Small intestine (tissue), 7 donors: ENCODE results near the gene KRT9. TPM values are rescaled to one million over a fixed set of nuclear protein-coding genes. Genes with fewer than 3 reads are reported as not detected.

Source experiments
- DNase-seq, 2 donors: peaks; one replicate each; pipeline versions ENCODE4 v3.0.0 to v3.0.0-alpha.2; 2013
- FAIRE-seq: peaks from 2 replicates; lab custom pipeline; 2012; peaks lifted over from hg19 to GRCh38; lab: Jason Lieb, UNC
- H3K27ac ChIP-seq, 3 donors: one replicate each; pipeline ENCODE4 v1.5.1; 2013; ENCODE audit warnings: low read length in 2 of 3, mild to moderate bottlenecking in 2 of 3, control low read depth in 1 of 3, inconsistent platforms in 1 of 3, low read depth in 1 of 3, moderate library complexity in 1 of 3
- H3K27me3 ChIP-seq, 3 donors: one replicate each; pipeline ENCODE4 v1.6.1; 2013; ENCODE audit warnings: low read length in 3 of 3, inconsistent platforms in 1 of 3; ENCODE audit not compliant: control insufficient read depth in 3 of 3, insufficient read depth in 3 of 3
- H3K36me3 ChIP-seq, 3 donors: one replicate each; pipeline ENCODE4 v1.6.1; 2013; ENCODE audit warnings: low read length in 3 of 3, inconsistent platforms in 1 of 3, low read depth in 1 of 3, mild to moderate bottlenecking in 1 of 3, moderate library complexity in 1 of 3; ENCODE audit not compliant: control insufficient read depth in 3 of 3, insufficient read depth in 2 of 3
- H3K4me1 ChIP-seq, 3 donors: one replicate each; pipeline ENCODE4 v1.6.1; 2013; ENCODE audit warnings: low read length in 2 of 3, inconsistent platforms in 1 of 3, low read depth in 1 of 3, mild to moderate bottlenecking in 1 of 3, moderate library complexity in 1 of 3; ENCODE audit not compliant: control insufficient read depth in 3 of 3, insufficient read depth in 2 of 3
- H3K4me3 ChIP-seq, 3 donors: one replicate each; pipeline ENCODE4 v1.5.1; 2013; ENCODE audit warnings: low read length in 3 of 3, control low read depth in 1 of 3, inconsistent platforms in 1 of 3, low read depth in 1 of 3, mild to moderate bottlenecking in 1 of 3, moderate library complexity in 1 of 3
- H3K9me3 ChIP-seq, 2 donors: one replicate each; pipeline ENCODE4 v1.6.1; 2013; ENCODE audit warnings: low read depth in 1 of 2, low read length in 1 of 2; ENCODE audit not compliant: control insufficient read depth in 2 of 2, insufficient read depth in 1 of 2
- WGBS, 3 donors: extraction: QIAGEN DNeasy Blood & Tissue Kit; methylation state at CpG; one replicate each; pipeline ENCODE4 v1.1.7; 2013; 5-methylcytosine and 5-hydroxymethylcytosine counted together
- polyA plus RNA-seq, 4 donors: library from polyadenylated mRNA; stranded (reverse) in 3 of 4; unstranded in 1 of 4; fragments of 200-250 nt in 3 of 4; fragments of 120-200 nt in 1 of 4; gene quantifications; one replicate each; pipeline versions ENCODE4 v1.2.1 to v1.2.3, GENCODE V29; 2013
- donor health status: healthy with polysubstance abuse.
- donor health status: control.
- donor health status: control.
- donor health status: Bipolar disorder and iron deficiency.
- donor health status: healthy.

The KRT9 gene
- polyA plus RNA-seq, 4 donors: 0.15 TPM; not detected in 3

DNA sequence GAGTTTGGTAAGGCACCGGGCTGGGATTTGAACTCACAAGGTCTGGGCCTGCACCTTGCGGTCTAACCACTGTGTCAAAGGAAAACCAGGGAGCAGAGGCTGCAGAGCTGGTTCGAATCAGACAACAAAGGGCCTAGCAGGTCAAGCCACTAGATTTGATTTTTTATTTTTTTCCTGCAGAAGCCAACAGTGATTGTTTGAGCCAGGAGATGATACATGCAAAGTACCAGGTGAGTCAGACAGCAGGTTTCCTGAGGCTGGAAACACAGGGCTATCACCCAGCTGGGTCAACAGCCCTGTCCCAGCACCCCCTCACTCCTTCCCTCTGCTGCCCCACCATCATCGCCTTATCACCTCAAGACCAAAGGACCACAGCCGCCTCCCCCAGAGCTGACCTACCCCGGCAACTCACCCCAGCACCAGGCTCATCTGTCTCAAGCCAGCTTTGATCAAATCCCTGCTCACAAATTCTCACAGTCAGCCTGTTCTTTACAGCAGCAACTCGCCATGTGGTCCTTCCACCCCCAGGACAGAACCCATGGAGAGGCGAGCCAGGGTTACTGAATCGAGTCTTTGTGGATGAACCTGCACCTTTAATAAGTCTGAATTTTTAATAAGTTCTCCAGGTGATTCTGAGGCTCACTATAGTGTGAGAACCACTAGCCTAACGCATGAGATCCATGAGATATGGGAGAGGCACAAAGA, 30.8 kb downstream of the KRT9 start:
- FAIRE-seq: no peak
- DNase-seq: peak in 1 of 2 donors; percentile 48
- Histone ChIP-seq H3K4me3 (no peak overlapping the region), H3K27ac (peak overlapping the region in 1 of 3 donors; percentile 12), H3K4me1 (peaks cover 2 to 34% (median 2%) of the 10 kb centered on the region in 3 donors), H3K36me3 (no peaks in the 10 kb centered on the region), H3K9me3 (no peaks in the 10 kb centered on the region), H3K27me3 (peaks cover 0 to 46% (median 0%) of the 10 kb centered on the region in 3 donors)
- 48 to 77% (median 66%) methylated on average over 10 of the region's 10 CpGs for WGBS, 3 donors

DNA sequence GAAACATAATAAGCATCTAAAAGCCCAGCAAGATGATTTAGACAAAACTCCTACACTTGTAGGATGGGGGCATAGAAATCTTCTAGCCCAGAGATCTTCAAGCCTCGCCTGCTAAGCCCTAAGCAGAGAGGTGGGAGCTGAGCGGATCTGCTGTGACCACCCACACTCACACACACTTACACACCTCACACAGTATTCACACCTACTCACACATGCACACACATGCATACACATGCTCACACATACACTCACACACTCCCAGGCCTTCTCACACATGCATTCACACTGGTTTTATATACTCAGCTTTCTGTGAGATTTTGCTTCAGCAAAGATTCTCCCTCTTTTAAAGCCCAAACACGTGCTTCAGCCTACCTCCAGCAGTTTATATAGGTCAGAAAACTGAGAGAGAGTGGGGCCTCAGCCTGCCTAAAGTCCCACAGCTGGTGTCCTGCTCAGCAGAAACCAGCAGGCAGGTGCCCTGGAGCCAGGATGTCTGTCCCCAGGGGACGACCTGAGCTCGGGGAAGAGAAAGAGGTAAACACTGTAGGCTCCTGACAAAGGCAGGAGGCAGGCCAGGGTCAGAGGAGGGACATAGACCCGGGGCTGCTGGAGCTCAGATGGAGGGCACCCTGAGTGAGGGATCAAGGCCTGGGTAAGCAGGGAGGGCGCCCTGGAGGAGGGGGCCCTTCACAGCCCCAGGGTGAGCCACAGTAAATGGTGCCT, 31.7 kb downstream of the KRT9 start:
- FAIRE-seq: no peak

GRCh38 chr17:41539071-41539492, 32.8 kb downstream of the KRT9 start:
- H3K36me3 ChIP-seq: no peaks in the 10 kb centered on the region
- 74 to 86% (median 77%) methylated on average over 5 of the region's 5 CpGs for WGBS, 3 donors
- no peaks in the 10 kb centered on the region for H3K9me3 ChIP-seq
- H3K4me1 ChIP-seq: peaks cover 0 to 30% (median 2%) of the 10 kb centered on the region in 3 donors
- FAIRE-seq (no peak), DNase-seq (no peak)
- no peak overlapping the region for H3K4me3 ChIP-seq
- H3K27ac ChIP-seq: no peak overlapping the region
- peaks cover 0 to 52% (median 0%) of the 10 kb centered on the region in 3 donors for H3K27me3 ChIP-seq

More for the DNA sequence above, 31.7 kb downstream of the KRT9 start:
- H3K27me3 ChIP-seq: peaks cover 0 to 52% (median 0%) of the 10 kb centered on the region in 3 donors
- peaks cover 2 to 40% (median 2%) of the 10 kb centered on the region in 3 donors for H3K4me1 ChIP-seq
- H3K4me3 ChIP-seq: no peak overlapping the region
- 46 to 58% (median 49%) methylated on average over 7 of the region's 7 CpGs for WGBS, 3 donors
- no peak overlapping the region for H3K27ac ChIP-seq
- no peak for DNase-seq
- H3K36me3 ChIP-seq: no peaks in the 10 kb centered on the region
- H3K9me3 ChIP-seq: no peaks in the 10 kb centered on the region

DNA sequence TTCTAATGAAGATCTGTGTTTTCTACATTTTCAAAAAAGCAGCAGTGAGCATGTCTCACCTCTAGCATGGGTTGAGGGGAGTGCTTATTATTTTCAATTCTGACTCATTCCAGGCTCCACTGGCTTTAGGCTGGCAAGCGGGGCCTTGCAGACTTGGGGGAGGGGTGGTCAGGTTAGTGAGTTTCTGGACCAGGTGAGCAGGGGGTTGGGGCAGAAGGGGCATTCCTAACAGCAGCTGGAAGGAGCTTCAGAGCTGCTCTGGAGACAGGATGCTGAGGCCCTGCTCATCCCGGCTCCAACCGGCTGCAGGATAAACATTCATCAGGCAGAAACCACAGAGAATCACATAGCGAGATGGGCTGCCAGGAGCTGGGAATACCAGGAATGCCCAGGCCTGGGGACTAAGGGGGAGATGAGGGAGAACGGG, 33.3 kb downstream of the KRT9 start:
- Histone ChIP-seq H3K4me3 (no peak overlapping the region), H3K27me3 (peaks cover 0 to 52% (median 0%) of the 10 kb centered on the region in 3 donors), H3K27ac (no peak overlapping the region), H3K4me1 (peaks cover 0 to 30% (median 2%) of the 10 kb centered on the region in 3 donors), H3K9me3 (no peaks in the 10 kb centered on the region), H3K36me3 (no peaks in the 10 kb centered on the region)
- no peak for DNase-seq
- FAIRE-seq: no peak
- WGBS, 3 donors: 72 to 93% (median 76%) methylated on average over 4 to 5 of the region's 5 CpGs

GRCh38 chr17:41537990-41538389, 33.9 kb downstream of the KRT9 start:
- no peak overlapping the region for H3K27ac ChIP-seq
- no peak overlapping the region for H3K4me3 ChIP-seq
- FAIRE-seq (no peak), DNase-seq (no peak)
- peaks cover 0 to 52% (median 0%) of the 10 kb centered on the region in 3 donors for H3K27me3 ChIP-seq
- no peaks in the 10 kb centered on the region for H3K9me3 ChIP-seq
- WGBS, 3 donors: 85 to 93% (median 87%) methylated on average over 9 of the region's 9 CpGs
- peaks cover 0 to 27% (median 2%) of the 10 kb centered on the region in 3 donors for H3K4me1 ChIP-seq
- no peaks in the 10 kb centered on the region for H3K36me3 ChIP-seq

- H3K36me3 ChIP-seq: no peaks in the 10 kb centered on the region
- H3K27me3 ChIP-seq: peaks cover 0 to 52% (median 0%) of the 10 kb centered on the region in 3 donors
- 83 to 86% (median 86%) methylated on average over 7 of the region's 7 CpGs for WGBS, 3 donors
Measured at GRCh38 chr17:41537614-41537954, 34.3 kb downstream of the KRT9 start.

DNA sequence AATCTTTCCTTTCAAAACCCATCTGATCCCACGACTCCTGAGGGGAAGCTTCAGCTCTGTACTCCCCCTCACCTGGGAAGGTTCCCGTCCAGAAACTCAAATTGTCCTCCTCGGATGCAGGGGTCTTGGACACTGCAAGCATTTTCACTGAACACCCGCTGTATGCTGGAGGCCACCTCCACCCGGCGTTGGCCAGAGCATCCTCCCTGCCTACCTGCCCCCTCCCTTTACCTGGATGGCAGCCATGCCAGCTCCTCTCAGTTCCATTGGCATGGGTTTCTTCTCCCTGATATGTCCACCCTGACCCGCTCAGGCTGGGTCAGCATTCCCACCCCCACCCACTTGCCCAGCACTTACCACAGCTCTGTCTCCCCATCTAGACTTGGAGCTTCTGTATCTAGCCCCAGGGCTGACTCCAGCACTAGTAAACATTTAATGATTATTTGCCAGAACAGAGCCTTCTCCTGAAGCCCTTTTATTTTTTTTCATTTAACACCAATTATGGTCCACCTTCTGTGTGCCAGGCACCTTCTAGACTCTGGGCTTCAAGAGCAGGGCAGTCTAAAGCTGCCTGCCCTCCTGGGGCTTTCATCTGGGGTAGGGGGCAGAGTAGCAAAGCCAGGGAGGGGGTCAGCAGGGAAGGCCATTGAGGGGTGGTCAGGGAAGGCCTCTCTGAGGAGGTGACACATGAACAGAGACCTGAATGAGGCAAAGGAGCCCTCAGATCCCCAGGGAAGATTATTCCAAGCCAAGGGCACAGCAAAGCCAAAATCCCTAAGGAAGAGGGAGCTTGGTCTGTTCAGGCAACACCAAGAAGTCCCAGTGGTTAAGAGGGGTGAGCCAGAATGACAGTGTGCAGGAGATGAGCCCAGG, 34.9 kb downstream of the KRT9 start:
- peaks cover 0 to 52% (median 0%) of the 10 kb centered on the region in 3 donors for H3K27me3 ChIP-seq
- 78 to 87% (median 79%) methylated on average over 7 of the region's 7 CpGs for WGBS, 3 donors
- H3K4me1 ChIP-seq: peaks cover 0 to 23% (median 2%) of the 10 kb centered on the region in 3 donors
- no peak overlapping the region for H3K27ac ChIP-seq
- H3K9me3 ChIP-seq: no peaks in the 10 kb centered on the region
- FAIRE-seq (no peak), DNase-seq (no peak)
- H3K36me3 ChIP-seq: no peaks in the 10 kb centered on the region
- H3K4me3 ChIP-seq: no peak overlapping the region

More at GRCh38 chr17:41537614-41537954, 34.3 kb downstream of the KRT9 start:
- Histone ChIP-seq H3K27ac (no peak overlapping the region), H3K4me3 (no peak overlapping the region), H3K4me1 (peaks cover 0 to 24% (median 2%) of the 10 kb centered on the region in 3 donors), H3K9me3 (no peaks in the 10 kb centered on the region)
- DNase-seq (no peak), FAIRE-seq (no peak)
